Suprapubic skin (tissue), 4 donors: Measurements from ENCODE around the gene HILPDA. TPM values are rescaled to one million over a fixed set of nuclear protein-coding genes. Genes with fewer than 3 reads are reported as not detected.

Experiments used
- DNase-seq, 2 donors: peaks; one replicate each; pipeline ENCODE4 v3.0.0-alpha.2; 2019; ENCODE audit warnings: low spot score in 2 of 2
- H3K27ac ChIP-seq: fragments of 200-600 bp; sonication (generic); one replicate; pipeline ENCODE4 v1.5.1; 2019
- H3K27me3 ChIP-seq: fragments of 200-600 bp; sonication (generic); one replicate; pipeline ENCODE4 v1.5.1; 2019
- H3K36me3 ChIP-seq: fragments of 200-600 bp; sonication (generic); one replicate; pipeline ENCODE4 v1.5.1; 2019
- H3K4me1 ChIP-seq: fragments of 200-600 bp; sonication (generic); one replicate; pipeline ENCODE4 v1.5.1; 2019
- H3K4me3 ChIP-seq: fragments of 200-600 bp; sonication (generic); one replicate; pipeline ENCODE4 v1.5.1; 2019; ENCODE audit warnings: mild to moderate bottlenecking
- H3K9me3 ChIP-seq: fragments of 200-600 bp; sonication (generic); one replicate; pipeline ENCODE4 v1.5.1; 2019
- EP300 ChIP-seq: sonication (generic); formaldehyde crosslinking; IDR thresholded peaks from one replicate; pipeline ENCODE4 v1.6.1; 2017; ENCODE audit warnings: antibody characterized with exemption
- POLR2A ChIP-seq, 2 donors: fragments of 450-650 bp; IDR thresholded peaks; one replicate each; pipeline ENCODE4 v1.6.1; 2017; ENCODE audit warnings: antibody characterized with exemption in 2 of 2, mild to moderate bottlenecking in 2 of 2, moderate library complexity in 2 of 2
- POLR2AphosphoS5 ChIP-seq, 3 donors: sonication (generic); formaldehyde crosslinking; IDR thresholded peaks; one replicate each; pipeline ENCODE4 v1.6.1; 2017; ENCODE audit warnings: antibody characterized with exemption in 3 of 3
- WGBS: methylation state at CpG from one replicate; pipeline ENCODE4 v1.1.5; 2018; 5-methylcytosine and 5-hydroxymethylcytosine counted together
- total RNA-seq, 4 donors: library from RNA; depleted of rRNA; stranded (reverse); fragments of >200 nt; gene quantifications; one replicate each; pipeline ENCODE4 v1.1.0, GENCODE V29; 2016
- TF ChIP-seq, protein P1 (sequence below), 2 donors: fragments of 200-600 bp in 1 of 2; fragments of 450-650 bp in 1 of 2; sonication (generic) in 1 of 2; IDR thresholded peaks; one replicate each; pipeline ENCODE4 v1.5.1; 2016 to 2019; ENCODE audit warnings: antibody characterized with exemption in 2 of 2, mild to moderate bottlenecking in 1 of 2, moderate library complexity in 1 of 2

HILPDA gene
- total RNA-seq, 4 donors from 2014 or later, result 16.0 to 35.8 (median 32.8) TPM

DNA sequence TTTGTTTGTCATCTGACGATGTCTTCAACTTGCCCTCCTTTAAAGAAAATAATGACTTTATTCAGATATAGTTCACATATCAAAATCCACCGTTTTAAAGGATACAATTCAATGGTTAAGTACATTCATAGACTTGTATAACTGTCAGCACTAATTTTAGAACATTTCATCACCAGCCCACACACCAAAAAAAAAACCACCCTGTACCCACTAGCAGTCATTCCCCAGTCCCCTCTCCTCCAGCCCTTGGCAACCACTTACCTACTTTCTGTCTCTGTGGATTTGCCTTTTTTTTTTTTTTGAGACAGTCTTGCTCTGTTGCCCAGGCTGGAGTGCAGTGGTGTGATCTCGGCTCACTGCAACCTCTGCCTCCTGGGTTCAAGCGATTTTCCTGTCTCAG is 5.3 kb upstream of the HILPDA start:
- Histone ChIP-seq H3K4me1 (peaks cover 23% of the 10 kb centered on the region), H3K27ac (no peak overlapping the region), H3K36me3 (no peaks in the 10 kb centered on the region), H3K27me3 (no peaks in the 10 kb centered on the region), H3K4me3 (no peak overlapping the region), H3K9me3 (no peaks in the 10 kb centered on the region)
- TF ChIP-seq POLR2A (IDR thresholded peaks at IDR 0.05) (no peak), POLR2AphosphoS5 (IDR thresholded peaks at IDR 0.05) (no peak), EP300 (no peak)
- TF ChIP-seq, protein P1, sequence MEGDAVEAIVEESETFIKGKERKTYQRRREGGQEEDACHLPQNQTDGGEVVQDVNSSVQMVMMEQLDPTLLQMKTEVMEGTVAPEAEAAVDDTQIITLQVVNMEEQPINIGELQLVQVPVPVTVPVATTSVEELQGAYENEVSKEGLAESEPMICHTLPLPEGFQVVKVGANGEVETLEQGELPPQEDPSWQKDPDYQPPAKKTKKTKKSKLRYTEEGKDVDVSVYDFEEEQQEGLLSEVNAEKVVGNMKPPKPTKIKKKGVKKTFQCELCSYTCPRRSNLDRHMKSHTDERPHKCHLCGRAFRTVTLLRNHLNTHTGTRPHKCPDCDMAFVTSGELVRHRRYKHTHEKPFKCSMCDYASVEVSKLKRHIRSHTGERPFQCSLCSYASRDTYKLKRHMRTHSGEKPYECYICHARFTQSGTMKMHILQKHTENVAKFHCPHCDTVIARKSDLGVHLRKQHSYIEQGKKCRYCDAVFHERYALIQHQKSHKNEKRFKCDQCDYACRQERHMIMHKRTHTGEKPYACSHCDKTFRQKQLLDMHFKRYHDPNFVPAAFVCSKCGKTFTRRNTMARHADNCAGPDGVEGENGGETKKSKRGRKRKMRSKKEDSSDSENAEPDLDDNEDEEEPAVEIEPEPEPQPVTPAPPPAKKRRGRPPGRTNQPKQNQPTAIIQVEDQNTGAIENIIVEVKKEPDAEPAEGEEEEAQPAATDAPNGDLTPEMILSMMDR (IDR thresholded peaks at IDR 0.05), result no peak
- no peak for DNase-seq
- 57% methylated on average over 4 of the region's 4 CpGs for WGBS

DNA sequence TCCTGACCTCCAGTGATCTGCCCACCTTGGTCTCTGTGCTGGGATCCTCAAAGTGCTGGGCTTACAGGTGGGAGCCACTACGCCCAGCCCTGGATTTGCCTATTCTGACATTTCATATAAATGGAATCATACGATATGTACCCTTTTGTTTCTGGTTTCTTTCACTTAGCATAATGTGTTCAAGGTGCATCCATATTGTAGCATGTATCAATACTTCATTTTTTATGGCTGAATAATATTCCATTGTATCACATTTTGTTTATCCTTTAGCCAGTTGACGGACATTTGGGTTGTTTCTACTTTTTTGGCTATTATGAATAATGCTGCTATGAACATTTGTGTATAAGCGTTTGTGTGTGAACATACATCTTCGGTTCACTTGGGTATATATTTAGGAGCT is 4.8 kb upstream of the HILPDA start:
- no peak for TF ChIP-seq EP300
- no peak for TF ChIP-seq POLR2AphosphoS5 (IDR thresholded peaks at IDR 0.05)
- TF ChIP-seq, protein P1 (IDR thresholded peaks at IDR 0.05), result no peak
- TF ChIP-seq POLR2A (IDR thresholded peaks at IDR 0.05), result no peak
- WGBS, result 92% methylated on average over 5 of the region's 5 CpGs
- H3K27ac ChIP-seq, result no peak overlapping the region
- no peak overlapping the region for H3K4me3 ChIP-seq
- no peaks in the 10 kb centered on the region for H3K27me3 ChIP-seq
- H3K4me1 ChIP-seq, result peaks cover 25% of the 10 kb centered on the region
- DNase-seq, result no peak
- no peaks in the 10 kb centered on the region for H3K9me3 ChIP-seq
- H3K36me3 ChIP-seq, result no peaks in the 10 kb centered on the region

DNA sequence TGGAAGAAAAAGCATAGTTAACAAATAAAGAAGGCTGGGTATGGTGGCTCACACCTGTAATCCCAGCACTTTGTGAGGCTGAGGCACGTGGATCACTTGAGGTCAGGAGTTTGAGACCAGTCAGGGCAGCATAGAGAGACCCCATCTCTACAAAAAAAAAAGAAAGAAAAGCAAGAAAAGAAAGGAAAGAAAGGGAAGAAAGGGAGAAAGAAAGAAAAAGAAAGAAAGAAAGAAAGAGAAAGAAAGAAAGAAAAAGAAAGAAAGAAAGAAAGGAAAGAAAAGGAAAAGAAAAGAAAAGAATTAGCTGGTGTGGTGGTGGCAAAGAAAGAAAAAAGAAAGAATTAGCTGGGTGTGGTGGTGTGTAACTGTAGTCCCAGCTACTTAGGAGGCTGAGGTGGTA is 3.1 kb upstream of the HILPDA start:
- DNase-seq, result no peak
- Histone ChIP-seq H3K4me3 (no peak overlapping the region), H3K27me3 (no peaks in the 10 kb centered on the region), H3K9me3 (no peaks in the 10 kb centered on the region), H3K27ac (no peak overlapping the region), H3K4me1 (peaks cover 42% of the 10 kb centered on the region), H3K36me3 (no peaks in the 10 kb centered on the region)
- 85% methylated on average over 1 of the region's 1 CpG for WGBS
- TF ChIP-seq, protein P1 (IDR thresholded peaks at IDR 0.05), result no peak
- TF ChIP-seq EP300, result no peak
- no peak for TF ChIP-seq POLR2A (IDR thresholded peaks at IDR 0.05)
- no peak for TF ChIP-seq POLR2AphosphoS5 (IDR thresholded peaks at IDR 0.05)

DNA sequence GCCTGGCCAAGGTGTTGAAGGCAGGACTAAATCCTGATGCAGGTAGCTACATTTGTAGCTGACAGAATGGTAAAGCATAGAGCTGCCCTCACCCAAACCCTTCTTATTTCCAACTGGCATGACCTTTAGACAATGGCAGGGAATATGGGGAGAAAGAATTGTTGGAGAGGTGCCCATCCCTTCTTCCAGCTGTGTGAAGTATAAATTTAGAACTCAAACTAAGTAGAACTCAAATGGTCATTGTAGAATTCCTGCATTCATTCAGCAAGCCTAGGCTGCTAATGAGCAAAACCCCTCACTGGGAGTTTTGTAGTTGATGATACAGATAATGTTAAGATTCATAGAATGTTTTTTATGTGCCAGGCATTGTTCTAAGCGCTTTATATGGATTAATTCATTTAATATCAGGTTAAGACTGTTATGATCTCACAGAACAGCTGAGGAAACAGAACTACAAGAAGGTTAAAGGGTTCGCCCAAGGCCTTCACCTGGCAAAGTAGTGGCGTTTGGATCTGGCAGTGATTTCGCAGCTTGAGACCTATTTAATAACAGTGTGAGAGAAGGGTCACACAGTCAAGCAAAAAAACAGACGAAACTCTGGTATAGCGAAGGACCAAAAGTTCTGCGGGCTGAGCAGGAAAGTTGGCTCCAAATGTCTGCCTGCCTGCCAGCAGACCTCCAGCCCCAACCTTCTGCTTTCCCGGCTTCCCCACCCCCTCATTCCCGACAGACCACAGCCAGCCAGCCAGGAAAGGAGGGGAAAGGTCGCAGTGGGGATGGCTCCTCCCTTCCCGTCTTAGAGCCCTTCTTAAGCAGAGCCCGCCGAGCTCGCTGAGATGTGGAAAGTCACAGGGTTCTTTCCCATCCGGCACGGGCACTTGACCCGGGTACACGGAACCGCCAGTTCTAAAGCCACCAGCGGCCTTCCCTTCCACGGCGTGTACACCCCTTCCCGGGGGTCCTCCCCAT is 1.6 kb upstream of the HILPDA start:
- Histone ChIP-seq H3K4me3 (peak overlapping the region; percentile 93), H3K27me3 (no peaks in the 10 kb centered on the region), H3K36me3 (no peaks in the 10 kb centered on the region), H3K9me3 (no peaks in the 10 kb centered on the region), H3K4me1 (peaks cover 57% of the 10 kb centered on the region), H3K27ac (peak overlapping the region; percentile 96)
- DNase-seq, result peak; percentile 89 to 91
- WGBS, result 57% methylated on average over 23 of the region's 23 CpGs
- TF ChIP-seq POLR2A (IDR thresholded peaks at IDR 0.05), result peak in 1 of 2 donors; percentile 57
- TF ChIP-seq POLR2AphosphoS5 (IDR thresholded peaks at IDR 0.05), result peak in 1 of 3 donors; percentile 17
- TF ChIP-seq EP300, result no peak
- TF ChIP-seq, protein P1 (IDR thresholded peaks at IDR 0.05), result no peak

DNA sequence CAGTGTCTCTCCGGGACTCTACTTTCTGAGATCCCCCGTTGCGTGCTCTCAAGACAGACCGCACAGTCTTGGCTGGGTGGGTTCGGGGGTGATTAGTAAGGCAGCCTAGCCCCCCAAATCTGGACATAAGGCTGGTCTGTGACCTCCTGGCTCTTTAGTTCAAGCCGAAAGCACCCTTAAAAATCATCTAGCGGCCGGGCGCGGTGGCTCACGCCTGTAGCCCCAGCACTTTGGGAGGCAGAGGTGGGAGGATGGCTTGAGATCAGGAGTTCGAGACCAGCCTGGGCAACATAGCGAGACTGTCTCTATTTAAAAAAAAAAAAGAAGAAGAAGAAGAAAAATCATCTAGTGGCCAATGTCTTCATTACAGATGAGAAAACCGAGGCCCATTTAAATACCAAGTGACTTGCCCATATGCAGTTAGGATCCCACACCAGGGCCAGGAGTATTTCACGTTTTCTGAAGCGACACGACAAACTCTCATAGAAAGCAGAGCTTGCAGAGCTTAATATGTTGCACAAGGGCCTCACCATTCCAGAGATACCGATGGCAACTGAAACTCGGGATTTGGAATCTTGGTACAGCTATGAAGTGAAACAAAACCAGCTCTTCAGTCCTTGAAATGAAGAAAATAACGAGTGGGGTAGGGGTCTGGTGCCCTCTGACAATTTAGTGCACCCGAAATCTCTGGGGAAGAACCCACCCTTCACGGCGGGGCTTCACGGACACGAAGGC is 703 bp upstream of the HILPDA start:
- peak overlapping the region; percentile 93 for H3K4me3 ChIP-seq
- TF ChIP-seq, protein P1 (IDR thresholded peaks at IDR 0.05), result peak in 1 of 2 donors; percentile 1
- TF ChIP-seq EP300, result no peak
- H3K9me3 ChIP-seq, result no peaks in the 10 kb centered on the region
- peaks cover 66% of the 10 kb centered on the region for H3K4me1 ChIP-seq
- H3K27ac ChIP-seq, result peak overlapping the region; percentile 96
- no peak for DNase-seq
- H3K27me3 ChIP-seq, result no peaks in the 10 kb centered on the region
- no peaks in the 10 kb centered on the region for H3K36me3 ChIP-seq
- 50% methylated on average over 25 of the region's 25 CpGs for WGBS
